CD4-positive, CD25-positive, alpha-beta regulatory T cell (primary cell): ENCODE data around the gene SSMEM1. TPM values are rescaled to one million over a fixed set of nuclear protein-coding genes. Genes with fewer than 3 reads are reported as not detected.

ENCODE experiments used
- ATAC-seq, 2 donors: fragments of 150-1000 bp; cut with Tn5 transposase; one replicate each; pipeline ENCODE4 v1.10.0; 2021; ENCODE audit warnings: low read depth in 2 of 2, moderate number of reproducible peaks in 2 of 2, moderate library complexity in 1 of 2
- DNase-seq, 3 donors: peaks; one replicate each; pipeline versions ENCODE4 v3.0.0 to v3.0.0-alpha.2; 2012 to 2022; ENCODE audit warnings: mixed read lengths in 1 of 3
- H3K27ac ChIP-seq: one replicate; pipeline ENCODE4 v1.7.0; 2013; ENCODE audit warnings: mild to moderate bottlenecking, low read length; ENCODE audit not compliant: insufficient read depth, poor library complexity, severe bottlenecking
- H3K27me3 ChIP-seq: one replicate; pipeline ENCODE4 v1.7.0; 2013; ENCODE audit warnings: low read length; ENCODE audit not compliant: control insufficient read depth, insufficient read depth
- H3K36me3 ChIP-seq: one replicate; pipeline ENCODE4 v1.7.0; 2013; ENCODE audit warnings: mild to moderate bottlenecking, low read length, moderate library complexity; ENCODE audit not compliant: control insufficient read depth, insufficient read depth
- H3K4me1 ChIP-seq: 2 replicates; pipeline ENCODE4 v1.7.0; 2013; ENCODE audit warnings: mild to moderate bottlenecking, low read length; ENCODE audit not compliant: insufficient read depth, control insufficient read depth, poor library complexity, severe bottlenecking
- H3K4me3 ChIP-seq: one replicate; pipeline ENCODE4 v1.7.0; 2013; ENCODE audit warnings: low read depth, mild to moderate bottlenecking, low read length, moderate library complexity
- H3K9me3 ChIP-seq, 2 experiments: 1 replicate in 1 of 2; 2 replicates in 1 of 2; pipeline ENCODE4 v1.7.0; 2013; ENCODE audit warnings: low read length in 2 of 2, mild to moderate bottlenecking in 1 of 2, moderate library complexity in 1 of 2; ENCODE audit not compliant: control insufficient read depth in 2 of 2
- H3K27ac Mint-ChIP-seq, 3 donors: one replicate each; pipeline ENCODE4 v1.8.0; 2020 to 2022; ENCODE audit warnings: mild to moderate bottlenecking in 3 of 3, mixed read lengths in 3 of 3, moderate library complexity in 2 of 3
- H3K27me3 Mint-ChIP-seq: one replicate; pipeline ENCODE4 v1.8.0; 2022; ENCODE audit warnings: mild to moderate bottlenecking, mixed read lengths
- H3K36me3 Mint-ChIP-seq: one replicate; pipeline ENCODE4 v1.8.0; 2020; ENCODE audit warnings: mixed read lengths
- H3K4me1 Mint-ChIP-seq, 4 donors: one replicate each; pipeline ENCODE4 v1.8.0; 2020 to 2022; ENCODE audit warnings: mixed read lengths in 4 of 4, mild to moderate bottlenecking in 1 of 4
- H3K4me3 Mint-ChIP-seq, 4 donors: one replicate each; pipeline ENCODE4 v1.8.0; 2020 to 2022; ENCODE audit warnings: mild to moderate bottlenecking in 4 of 4, mixed read lengths in 4 of 4, moderate library complexity in 3 of 4
- H3K9me3 Mint-ChIP-seq, 7 donors: one replicate each; pipeline ENCODE4 v1.8.0; 2020 to 2022; ENCODE audit warnings: mixed read lengths in 7 of 7, mild to moderate bottlenecking in 3 of 7, moderate library complexity in 2 of 7
- polyA plus RNA-seq, 4 donors: library from polyadenylated mRNA; unstranded; fragments of 300-500 nt; fragmentation: Illumina TruSeq; gene quantifications; one replicate each; pipeline ENCODE4 v1.2.3, GENCODE V29; 2021
- total RNA-seq: library from RNA; stranded (reverse); gene quantifications from one replicate; pipeline ENCODE4 v1.2.3, GENCODE V29; 2022

SSMEM1 gene
- total and polyA plus RNA-seq, 5 donors from 2014 or later = not detected

- DNase-seq = no peak
- H3K36me3 ChIP-seq = no peaks in the 10 kb centered on the region
- Mint-ChIP-seq H3K27ac (no peak overlapping the region), H3K36me3 (no peaks in the 10 kb centered on the region), H3K27me3 (peaks cover 5% of the 10 kb centered on the region), H3K4me3 (no peak overlapping the region), H3K9me3 (peaks cover 0 to 45% (median 0%) of the 10 kb centered on the region in 7 donors), H3K4me1 (no peaks in the 10 kb centered on the region)
- no peak overlapping the region for H3K4me3 ChIP-seq
- peaks cover 4% of the 10 kb centered on the region for H3K27me3 ChIP-seq
- no peak for ATAC-seq
- H3K9me3 ChIP-seq = peaks cover 10 to 30% of the 10 kb centered on the region in 2 experiments
- no peaks in the 10 kb centered on the region for H3K4me1 ChIP-seq
- H3K27ac ChIP-seq = no peak overlapping the region
Observed at GRCh38 chr7:130256704-130257103, 49.0 kb downstream of the SSMEM1 start.

- no peak overlapping the region for H3K4me3 ChIP-seq
- peaks cover 6% of the 10 kb centered on the region for H3K27me3 ChIP-seq
- Mint-ChIP-seq H3K36me3 (no peaks in the 10 kb centered on the region), H3K27me3 (no peaks in the 10 kb centered on the region), H3K9me3 (peaks cover 0 to 41% (median 0%) of the 10 kb centered on the region in 7 donors), H3K27ac (no peak overlapping the region), H3K4me1 (no peaks in the 10 kb centered on the region), H3K4me3 (no peak overlapping the region)
- ATAC-seq (no peak), DNase-seq (no peak)
- H3K4me1 ChIP-seq = no peaks in the 10 kb centered on the region
- no peaks in the 10 kb centered on the region for H3K36me3 ChIP-seq
- H3K9me3 ChIP-seq = peaks cover 10 to 30% of the 10 kb centered on the region in 2 experiments
- no peak overlapping the region for H3K27ac ChIP-seq
Observed at GRCh38 chr7:130258494-130259078, 50.9 kb downstream of the SSMEM1 start.

- Mint-ChIP-seq H3K27ac (no peak overlapping the region), H3K4me1 (no peaks in the 10 kb centered on the region), H3K27me3 (peaks cover 7% of the 10 kb centered on the region), H3K4me3 (no peak overlapping the region), H3K9me3 (peaks cover 0 to 24% (median 0%) of the 10 kb centered on the region in 7 donors), H3K36me3 (no peaks in the 10 kb centered on the region)
- DNase-seq (no peak), ATAC-seq (no peak)
- H3K9me3 ChIP-seq = peaks cover 8 to 17% of the 10 kb centered on the region in 2 experiments
- peaks cover 10% of the 10 kb centered on the region for H3K27me3 ChIP-seq
- no peak overlapping the region for H3K27ac ChIP-seq
- H3K36me3 ChIP-seq = no peaks in the 10 kb centered on the region
- H3K4me3 ChIP-seq = no peak overlapping the region
- no peaks in the 10 kb centered on the region for H3K4me1 ChIP-seq
Observed at GRCh38 chr7:130262448-130262847, 54.8 kb downstream of the SSMEM1 start.

GRCh38 chr7:130263130-130263529 lies 55.5 kb downstream of the SSMEM1 start:
- Mint-ChIP-seq H3K9me3 (peaks cover 0 to 24% (median 0%) of the 10 kb centered on the region in 7 donors), H3K4me1 (no peaks in the 10 kb centered on the region), H3K36me3 (no peaks in the 10 kb centered on the region), H3K27ac (no peak overlapping the region), H3K27me3 (peaks cover 7% of the 10 kb centered on the region), H3K4me3 (no peak overlapping the region)
- Histone ChIP-seq H3K9me3 (peaks cover 8 to 13% of the 10 kb centered on the region in 2 experiments), H3K27me3 (peaks cover 13% of the 10 kb centered on the region), H3K4me3 (no peak overlapping the region), H3K27ac (no peak overlapping the region), H3K4me1 (no peaks in the 10 kb centered on the region), H3K36me3 (no peaks in the 10 kb centered on the region)
- ATAC-seq (no peak), DNase-seq (no peak)

Other genes starting within 250 kb of the SSMEM1 start
- gene ZC3HC1, start 156.5 kb upstream of the SSMEM1 start, total RNA-seq = 12.9 TPM
- 10 to 100 TPM; 14.8 to 20.7 (median 16.2) TPM for gene ZC3HC1, start 156.5 kb upstream of the SSMEM1 start, polyA plus RNA-seq
- 16.8 TPM for gene KLHDC10, start 137.3 kb upstream of the SSMEM1 start, total RNA-seq
- 1 to 10 TPM; 1.3 to 4.7 (median 2.0) TPM for gene KLHDC10, start 137.3 kb upstream of the SSMEM1 start, polyA plus RNA-seq
- gene TMEM209, start 2.5 kb upstream of the SSMEM1 start, total RNA-seq = 27.5 TPM
- 10 to 100 TPM; 41.3 to 57.9 (median 47.3) TPM for gene TMEM209, start 2.5 kb upstream of the SSMEM1 start, polyA plus RNA-seq
- not detected for gene CPA2, start 59.0 kb downstream of the SSMEM1 start, total RNA-seq
- gene CPA2, start 59.0 kb downstream of the SSMEM1 start, polyA plus RNA-seq = not detected
- gene CPA4, start 85.3 kb downstream of the SSMEM1 start, total RNA-seq = not detected
- gene CPA4, start 85.3 kb downstream of the SSMEM1 start, polyA plus RNA-seq = not detected
- 4.3 TPM for gene CPA5, start 137.0 kb downstream of the SSMEM1 start, total RNA-seq
- gene CPA5, start 137.0 kb downstream of the SSMEM1 start, polyA plus RNA-seq = 10 to 100 TPM; 23.6 to 86.2 (median 61.0) TPM
- not detected for gene CPA1, start 172.6 kb downstream of the SSMEM1 start, total RNA-seq
- under 1 TPM in 1 of 4 donors, not detected in 3; 0.25 TPM for gene CPA1, start 172.6 kb downstream of the SSMEM1 start, polyA plus RNA-seq
- 4.1 TPM for gene CEP41, start 233.2 kb downstream of the SSMEM1 start, total RNA-seq
- 10 to 100 TPM; 12.7 to 22.0 (median 14.5) TPM for gene CEP41, start 233.2 kb downstream of the SSMEM1 start, polyA plus RNA-seq